Activated CD4-positive, alpha-beta T cell treated with anti-CD3 and anti-CD28 coated beads, Interleukin-2, amount 10 ng/mL, durations not matched to agents 24 days and 14 days (primary cell): ENCODE results near the gene TCF4. TPM values are rescaled to one million over a fixed set of nuclear protein-coding genes. Genes with fewer than 3 reads are reported as not detected.

Source experiments
- DNase-seq: peaks from one replicate; pipeline ENCODE4 v3.0.0; 2022
- H3K27ac Mint-ChIP-seq: one replicate; pipeline ENCODE4 v1.8.0; 2022; ENCODE audit warnings: mild to moderate bottlenecking, mixed read lengths
- H3K27me3 Mint-ChIP-seq: one replicate; pipeline ENCODE4 v1.8.0; 2022; ENCODE audit warnings: mixed read lengths
- H3K36me3 Mint-ChIP-seq: one replicate; pipeline ENCODE4 v1.8.0; 2022; ENCODE audit warnings: low read depth, mild to moderate bottlenecking, mixed read lengths
- H3K4me1 Mint-ChIP-seq: one replicate; pipeline ENCODE4 v1.8.0; 2021; ENCODE audit warnings: mixed read lengths
- H3K4me3 Mint-ChIP-seq: one replicate; pipeline ENCODE4 v1.8.0; 2022; ENCODE audit warnings: mild to moderate bottlenecking, moderate library complexity, mixed read lengths
- H3K9me3 Mint-ChIP-seq: one replicate; pipeline ENCODE4 v1.8.0; 2021; ENCODE audit warnings: mixed read lengths
- intact Hi-C: fragments of 100-400 bp; cut with micrococcal nuclease; formaldehyde crosslinking; loops from one replicate; pipeline ENCODE4 v1.15.1; 2023
- total RNA-seq: library from RNA; stranded (reverse); gene quantifications from 2 replicates; pipeline ENCODE4 v1.2.3, GENCODE V29; 2022

Gene TCF4
- total RNA-seq, 1 donor from 2014 or later: 2.6 TPM

DNA sequence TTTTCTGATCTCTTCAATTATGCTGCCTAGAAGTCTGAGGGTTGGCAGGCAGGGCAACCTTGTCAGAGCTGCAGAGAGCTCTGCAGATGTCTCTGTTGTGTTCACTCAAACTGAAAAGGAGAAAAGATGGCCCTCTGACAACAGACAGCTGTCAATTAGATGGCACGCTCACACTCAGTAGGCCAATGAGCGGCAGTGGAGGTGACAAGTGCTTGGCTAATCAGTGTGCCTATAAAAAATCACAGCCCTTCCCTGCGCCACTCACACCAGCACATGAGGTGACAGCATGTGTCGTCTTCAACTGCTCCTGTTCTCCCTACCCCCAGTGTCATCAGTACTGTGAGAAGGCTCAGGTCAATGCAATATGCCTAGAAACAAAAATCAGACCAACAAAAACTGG is 203.9 kb downstream of the TCF4 start:
- Mint-ChIP-seq H3K36me3 (no peaks in the 10 kb centered on the region), H3K4me3 (no peak overlapping the region), H3K27ac (no peak overlapping the region), H3K9me3 (no peaks in the 10 kb centered on the region), H3K4me1 (no peaks in the 10 kb centered on the region), H3K27me3 (no peaks in the 10 kb centered on the region)
- intact Hi-C loops: no loop called here
- no peak for DNase-seq

DNA sequence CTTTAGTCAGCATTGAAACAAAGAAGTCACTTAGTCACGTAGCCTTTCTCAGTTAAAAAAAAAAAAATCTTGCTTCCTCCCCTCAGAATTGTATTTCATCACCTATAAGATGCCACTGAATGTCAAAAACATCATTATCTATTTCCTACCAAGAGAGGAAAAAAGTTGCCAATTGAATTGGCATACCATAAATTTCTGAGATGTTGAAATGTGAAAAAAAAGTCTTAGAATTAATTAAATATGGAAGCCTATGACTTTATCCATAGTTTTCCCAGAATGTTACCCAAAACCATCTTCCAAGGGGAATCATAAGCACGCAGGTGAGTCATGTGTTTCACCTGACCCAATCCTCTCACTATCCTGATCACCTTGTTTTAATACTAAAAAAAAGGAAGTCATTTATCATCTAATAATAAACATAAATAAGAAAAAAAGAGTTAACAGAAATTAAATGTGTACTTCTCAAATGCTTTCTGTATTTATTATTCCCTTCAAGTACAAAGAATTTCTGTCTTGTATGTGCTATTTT is 205.7 kb downstream of the TCF4 start:
- no peaks in the 10 kb centered on the region for H3K27me3 Mint-ChIP-seq
- intact Hi-C loops: no loop called here

DNA sequence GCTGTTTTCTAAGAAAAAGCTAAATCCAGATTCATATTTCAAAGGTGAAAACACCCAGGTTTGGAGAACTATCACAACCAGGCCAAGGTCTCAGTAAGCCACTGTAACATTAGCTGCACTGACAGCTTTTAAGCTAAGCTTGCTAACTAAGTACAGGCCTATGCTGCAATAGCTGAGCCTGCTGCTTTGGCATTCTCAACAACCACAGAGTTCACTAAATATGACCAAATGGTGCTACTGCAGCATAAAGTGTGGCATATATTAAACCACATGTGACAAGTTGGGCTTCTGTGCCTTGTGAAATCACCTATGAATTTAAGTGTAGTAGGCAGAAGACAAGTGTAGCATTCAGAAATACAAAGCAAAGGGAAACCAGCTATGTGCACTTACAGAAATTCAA is 206.7 kb downstream of the TCF4 start:
- Mint-ChIP-seq H3K27ac (no peak overlapping the region), H3K4me1 (no peaks in the 10 kb centered on the region), H3K4me3 (no peak overlapping the region), H3K27me3 (peaks cover 2% of the 10 kb centered on the region), H3K36me3 (no peaks in the 10 kb centered on the region), H3K9me3 (no peaks in the 10 kb centered on the region)
- intact Hi-C loops: no loop called here
- DNase-seq: no peak

More for the DNA sequence above, 205.7 kb downstream of the TCF4 start:
- no peaks in the 10 kb centered on the region for H3K9me3 Mint-ChIP-seq
- H3K27ac Mint-ChIP-seq: no peak overlapping the region
- no peak overlapping the region for H3K4me3 Mint-ChIP-seq
- H3K4me1 Mint-ChIP-seq: no peaks in the 10 kb centered on the region
- DNase-seq: no peak
- no peaks in the 10 kb centered on the region for H3K36me3 Mint-ChIP-seq

DNA sequence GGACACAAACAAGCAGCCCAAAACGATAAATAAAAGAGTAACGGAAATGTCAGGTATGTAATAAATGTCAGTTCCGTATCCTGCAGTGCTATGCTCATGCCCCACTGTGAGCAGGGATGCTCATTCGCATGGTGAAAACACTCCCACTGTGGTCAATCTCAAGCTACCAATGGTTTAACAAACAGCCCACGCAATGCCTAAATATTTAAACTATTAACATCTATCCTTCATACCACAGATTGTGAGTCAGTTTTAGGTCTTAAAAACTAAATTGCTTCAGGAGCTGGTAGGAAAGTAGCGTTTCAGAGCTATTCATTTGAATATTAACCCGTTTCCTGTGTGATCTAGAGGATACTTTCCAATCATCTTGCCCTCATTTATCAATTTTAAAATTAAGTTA is 207.4 kb downstream of the TCF4 start:
- Mint-ChIP-seq H3K27ac (no peak overlapping the region), H3K4me3 (no peak overlapping the region)
- no peak for DNase-seq

DNA sequence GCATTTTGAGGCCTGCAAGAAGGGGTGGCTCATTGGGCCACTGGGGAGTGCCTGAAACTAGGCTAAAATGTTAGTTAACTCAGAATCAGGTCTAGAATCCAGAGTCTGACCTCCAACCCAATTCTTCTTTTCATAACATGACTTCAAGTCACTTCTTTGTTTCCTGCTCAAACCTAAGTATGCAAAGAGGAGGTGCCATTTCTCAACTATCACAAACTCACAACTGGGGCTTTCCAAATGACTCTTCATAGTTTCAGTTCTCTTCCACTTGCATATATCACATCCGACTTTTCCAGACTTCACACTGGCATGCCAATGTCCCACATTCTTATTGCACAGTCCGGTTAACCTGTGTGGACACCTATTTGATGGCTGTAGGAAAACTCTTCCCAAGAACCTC is 211.6 kb downstream of the TCF4 start:
- Mint-ChIP-seq H3K27me3 (peaks cover 2% of the 10 kb centered on the region), H3K4me3 (no peak overlapping the region), H3K27ac (no peak overlapping the region), H3K36me3 (no peaks in the 10 kb centered on the region), H3K9me3 (no peaks in the 10 kb centered on the region), H3K4me1 (no peaks in the 10 kb centered on the region)
- no peak for DNase-seq
- intact Hi-C loops: no loop called here

More for the DNA sequence above, 207.4 kb downstream of the TCF4 start:
- H3K27me3 Mint-ChIP-seq: peaks cover 2% of the 10 kb centered on the region
- H3K36me3 Mint-ChIP-seq: no peaks in the 10 kb centered on the region
- no peaks in the 10 kb centered on the region for H3K9me3 Mint-ChIP-seq
- H3K4me1 Mint-ChIP-seq: no peaks in the 10 kb centered on the region
- intact Hi-C loops: no loop called here

DNA sequence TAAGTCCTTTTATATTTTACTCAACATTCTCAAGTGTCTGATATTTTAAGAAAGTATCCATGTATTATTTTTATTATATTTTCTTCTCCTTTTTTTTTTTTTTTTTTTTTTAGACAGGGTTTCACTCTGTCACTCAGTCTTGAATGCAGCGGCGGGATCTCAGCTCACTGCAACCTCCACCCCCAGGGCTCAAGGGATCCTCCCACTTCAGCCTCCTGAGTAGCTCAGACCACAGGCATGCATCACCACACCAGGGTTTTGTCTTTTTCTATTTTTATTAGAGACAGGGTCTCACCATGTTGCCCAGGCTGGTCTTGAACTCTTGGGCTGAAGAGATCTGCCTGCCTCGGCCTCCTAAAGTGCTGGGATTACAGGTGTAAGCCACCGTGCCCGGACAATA is 212.1 kb downstream of the TCF4 start:
- Mint-ChIP-seq H3K4me1 (no peaks in the 10 kb centered on the region), H3K36me3 (no peaks in the 10 kb centered on the region), H3K9me3 (no peaks in the 10 kb centered on the region), H3K4me3 (no peak overlapping the region), H3K27ac (no peak overlapping the region), H3K27me3 (peaks cover 2% of the 10 kb centered on the region)
- intact Hi-C loops: no loop called here
- DNase-seq: no peak

DNA sequence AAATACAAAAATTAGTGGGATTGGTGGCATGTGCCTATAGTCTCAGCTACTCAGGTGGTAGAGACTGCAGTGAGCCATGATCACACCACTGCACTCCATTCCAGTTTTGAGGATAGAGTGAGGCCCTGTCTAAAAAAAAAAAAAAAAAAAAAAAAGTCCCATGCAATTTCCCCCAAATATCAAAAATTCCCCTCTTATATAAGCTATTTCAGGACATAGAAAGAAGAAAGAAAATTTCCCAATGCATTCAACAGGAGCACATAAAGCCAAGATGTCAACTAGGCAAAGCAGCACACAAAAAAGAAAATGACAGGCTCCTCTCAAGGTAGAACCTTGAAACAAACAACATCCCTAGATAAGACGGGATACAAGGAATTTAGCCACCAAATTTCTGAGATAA is 213.3 kb downstream of the TCF4 start:
- Mint-ChIP-seq H3K9me3 (no peaks in the 10 kb centered on the region), H3K4me3 (no peak overlapping the region), H3K4me1 (no peaks in the 10 kb centered on the region), H3K36me3 (no peaks in the 10 kb centered on the region), H3K27ac (no peak overlapping the region), H3K27me3 (peaks cover 2% of the 10 kb centered on the region)
- DNase-seq: no peak
- intact Hi-C loops: no loop called here

DNA sequence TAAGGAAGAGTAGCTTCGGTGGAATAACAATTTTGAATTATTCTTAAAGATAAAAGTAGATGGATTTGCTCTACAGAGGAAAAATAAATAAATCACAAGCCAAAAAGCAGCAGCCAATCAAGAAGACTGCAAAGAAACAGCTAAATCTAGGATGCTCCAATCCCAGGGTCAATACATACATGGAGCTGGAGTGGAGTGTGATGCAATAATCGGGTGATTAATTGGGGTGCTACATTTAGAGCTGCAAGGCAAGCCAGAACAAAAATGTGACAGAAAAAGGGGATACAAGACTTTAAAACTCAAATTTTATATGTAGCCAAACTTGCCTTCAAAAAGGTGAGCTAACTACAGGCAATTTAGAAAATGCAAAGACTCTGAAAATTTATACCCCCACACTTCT is 215.8 kb downstream of the TCF4 start:
- Mint-ChIP-seq H3K4me3 (no peak overlapping the region), H3K36me3 (no peaks in the 10 kb centered on the region), H3K9me3 (no peaks in the 10 kb centered on the region), H3K27ac (no peak overlapping the region), H3K4me1 (no peaks in the 10 kb centered on the region), H3K27me3 (peaks cover 2% of the 10 kb centered on the region)
- intact Hi-C loops: no loop called here
- DNase-seq: no peak

DNA sequence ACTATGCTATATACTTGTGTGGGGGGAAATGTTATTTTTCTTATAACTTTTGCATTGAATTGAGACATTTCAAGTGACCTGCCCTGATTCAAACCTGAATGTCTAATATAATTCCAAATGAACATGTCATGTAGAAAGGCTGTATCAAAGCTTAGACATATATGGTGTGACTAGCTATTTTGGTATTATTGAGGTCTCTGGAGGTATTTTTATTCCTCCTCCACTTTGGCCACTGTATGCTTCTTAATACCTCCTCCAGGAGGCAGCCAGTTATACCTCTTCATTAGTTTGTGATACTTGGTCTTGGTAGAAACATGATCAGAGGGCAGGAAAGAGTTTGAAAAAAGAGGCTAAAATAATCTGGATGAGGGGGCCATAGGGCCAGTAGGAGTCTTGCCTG is 217.1 kb downstream of the TCF4 start:
- no peaks in the 10 kb centered on the region for H3K9me3 Mint-ChIP-seq
- intact Hi-C loops: no loop called here
- H3K4me3 Mint-ChIP-seq: no peak overlapping the region

DNA sequence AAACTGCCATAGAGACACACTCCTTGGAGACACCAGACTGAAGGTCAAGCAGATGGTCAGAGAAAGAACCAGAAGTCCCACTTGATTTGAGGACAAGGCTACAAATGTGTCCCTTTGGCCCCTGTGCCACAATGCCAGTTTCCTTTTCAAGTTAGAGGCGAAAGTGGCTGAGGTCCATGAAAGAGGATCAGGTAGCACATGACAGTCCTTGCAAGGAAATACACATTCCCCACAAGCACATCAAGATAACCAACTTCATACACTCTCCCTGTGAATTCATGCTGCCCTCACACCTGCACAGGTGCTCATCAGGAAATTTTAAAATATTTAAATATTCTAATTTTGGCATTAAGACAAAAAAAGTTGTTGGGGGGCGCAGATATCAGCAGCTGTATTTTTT is 218.6 kb downstream of the TCF4 start:
- Mint-ChIP-seq H3K4me1 (no peaks in the 10 kb centered on the region), H3K4me3 (no peak overlapping the region), H3K9me3 (no peaks in the 10 kb centered on the region), H3K27me3 (no peaks in the 10 kb centered on the region), H3K27ac (no peak overlapping the region), H3K36me3 (no peaks in the 10 kb centered on the region)
- intact Hi-C loops: no loop called here
- DNase-seq: no peak

More for the DNA sequence above, 217.1 kb downstream of the TCF4 start:
- Mint-ChIP-seq H3K4me1 (no peaks in the 10 kb centered on the region), H3K27me3 (no peaks in the 10 kb centered on the region), H3K36me3 (no peaks in the 10 kb centered on the region), H3K27ac (no peak overlapping the region)
- DNase-seq: no peak

DNA sequence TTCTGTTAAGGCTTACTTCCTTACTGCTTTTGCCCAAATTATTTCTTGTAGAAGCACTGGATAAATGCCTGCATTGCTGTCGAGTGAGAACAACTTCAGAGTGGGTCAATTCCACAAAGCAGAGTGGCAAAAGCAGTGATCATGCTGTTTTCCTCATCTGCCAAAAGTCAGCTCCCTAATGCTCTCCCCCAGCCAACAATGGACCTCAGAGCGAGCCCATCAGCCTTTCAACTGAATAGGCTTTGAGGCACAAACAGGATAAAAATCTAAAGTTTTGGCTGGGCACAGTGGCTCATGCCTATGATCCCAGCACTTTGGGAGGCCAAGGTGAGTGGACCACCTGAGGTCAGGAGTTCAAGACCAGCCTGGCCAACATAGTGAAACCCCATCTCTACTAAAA is 222.7 kb downstream of the TCF4 start:
- no peaks in the 10 kb centered on the region for H3K9me3 Mint-ChIP-seq
- H3K4me3 Mint-ChIP-seq: no peak overlapping the region
- H3K4me1 Mint-ChIP-seq: no peaks in the 10 kb centered on the region
- intact Hi-C loops: no loop called here
- H3K27ac Mint-ChIP-seq: no peak overlapping the region
- DNase-seq: no peak
- H3K27me3 Mint-ChIP-seq: no peaks in the 10 kb centered on the region
- H3K36me3 Mint-ChIP-seq: no peaks in the 10 kb centered on the region

DNA sequence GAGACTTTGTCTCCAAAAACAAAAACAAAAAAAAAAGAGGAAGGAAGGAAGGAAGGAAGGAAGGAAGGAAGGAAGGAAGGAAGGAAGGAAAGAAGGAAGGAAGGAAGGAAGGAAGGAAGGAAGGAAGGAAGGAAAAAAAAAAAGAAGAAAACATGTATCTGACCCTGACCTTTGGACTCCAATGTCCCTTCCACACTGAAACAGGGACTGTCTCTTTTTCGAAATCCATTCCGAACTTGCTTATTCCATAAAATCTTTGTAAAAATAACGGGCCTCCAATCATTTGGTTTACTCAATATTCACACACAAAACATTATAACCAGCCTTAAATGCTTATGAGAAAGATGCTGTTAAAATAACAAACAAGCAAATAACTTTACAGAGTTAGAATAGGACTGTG is 225.7 kb downstream of the TCF4 start:
- no peak overlapping the region for H3K27ac Mint-ChIP-seq
- H3K27me3 Mint-ChIP-seq: no peaks in the 10 kb centered on the region
- no peaks in the 10 kb centered on the region for H3K9me3 Mint-ChIP-seq
- H3K36me3 Mint-ChIP-seq: no peaks in the 10 kb centered on the region
- DNase-seq: no peak
- H3K4me1 Mint-ChIP-seq: no peaks in the 10 kb centered on the region
- intact Hi-C loops: no loop called here
- H3K4me3 Mint-ChIP-seq: no peak overlapping the region

DNA sequence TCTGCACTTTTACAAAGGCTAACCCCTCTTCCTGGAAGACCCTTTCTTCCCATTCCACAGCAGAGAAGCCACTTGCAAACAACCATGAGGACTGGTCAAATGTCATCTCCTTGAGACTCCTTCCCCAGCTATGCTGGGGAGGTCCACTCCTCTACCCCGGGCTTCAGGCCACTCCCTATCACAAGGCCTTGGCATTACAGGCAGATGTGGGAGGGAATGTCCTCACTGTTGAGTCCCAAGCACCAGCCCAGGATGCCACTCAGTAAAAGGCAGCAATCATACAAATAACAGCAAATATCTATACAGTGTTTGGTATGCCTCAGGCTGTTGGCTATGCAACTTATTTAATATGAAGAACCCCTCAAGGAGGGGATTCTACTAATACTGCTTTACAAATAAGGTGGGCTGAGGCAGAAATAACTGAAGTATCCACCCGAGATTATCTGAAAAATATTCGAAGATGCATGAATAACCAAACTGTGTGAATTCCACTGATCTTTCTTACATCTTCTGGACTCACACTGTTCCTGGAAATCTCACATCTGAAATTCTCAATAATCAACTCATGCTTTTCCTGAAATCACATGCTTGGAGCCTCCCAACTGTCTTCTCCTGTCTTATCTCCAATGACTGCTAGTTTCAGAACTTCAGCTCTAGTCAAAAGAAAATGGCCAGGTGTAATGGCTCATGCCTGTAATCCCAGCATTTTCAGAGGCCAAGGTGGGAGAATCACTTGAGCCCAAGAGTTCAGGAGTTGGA is 226.3 kb downstream of the TCF4 start:
- H3K4me3 Mint-ChIP-seq: no peak overlapping the region
- no peak overlapping the region for H3K27ac Mint-ChIP-seq
- H3K9me3 Mint-ChIP-seq: no peaks in the 10 kb centered on the region
- intact Hi-C loops: no loop called here
- H3K4me1 Mint-ChIP-seq: no peaks in the 10 kb centered on the region
- no peaks in the 10 kb centered on the region for H3K27me3 Mint-ChIP-seq
- H3K36me3 Mint-ChIP-seq: no peaks in the 10 kb centered on the region
- no peak for DNase-seq

DNA sequence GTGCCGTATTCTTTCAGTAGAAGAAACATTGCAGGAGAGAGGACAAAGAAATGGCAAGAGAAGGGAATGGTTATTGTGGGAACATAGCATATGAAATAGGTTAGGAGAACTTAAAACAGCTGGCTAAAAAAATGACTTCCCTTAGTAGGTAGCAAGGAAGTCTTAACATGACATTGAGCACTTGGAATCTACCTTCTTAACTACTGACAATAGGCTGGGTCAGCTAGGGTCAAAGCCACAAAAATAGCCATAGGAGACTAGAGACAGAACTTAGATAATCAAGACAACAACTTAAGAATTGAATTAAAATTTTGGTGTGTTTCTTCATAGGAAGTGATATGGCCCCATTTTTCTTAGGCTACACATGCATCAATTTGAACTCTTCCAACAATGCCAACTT is 227.9 kb downstream of the TCF4 start:
- DNase-seq: no peak
- Mint-ChIP-seq H3K27ac (no peak overlapping the region), H3K4me3 (no peak overlapping the region), H3K36me3 (no peaks in the 10 kb centered on the region), H3K4me1 (no peaks in the 10 kb centered on the region), H3K27me3 (no peaks in the 10 kb centered on the region), H3K9me3 (no peaks in the 10 kb centered on the region)
- intact Hi-C loops: no loop called here

DNA sequence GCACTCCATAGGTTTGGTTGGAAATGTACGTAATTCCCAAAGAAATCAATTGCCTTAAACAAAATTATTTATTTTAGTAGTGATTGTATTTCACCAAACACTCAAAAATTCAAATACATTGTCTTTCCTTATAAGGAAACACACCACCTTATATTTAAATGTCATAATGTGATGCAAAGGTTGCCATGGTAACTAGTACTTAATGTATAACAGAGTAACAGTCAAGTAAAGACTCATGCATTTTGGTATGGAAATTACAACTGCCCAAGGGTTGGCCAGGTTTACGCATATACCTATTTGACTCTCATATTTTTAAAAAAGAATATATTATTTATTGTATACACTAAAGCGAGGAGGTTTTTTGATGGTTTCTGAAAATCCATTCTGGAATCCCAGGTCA is 231.2 kb downstream of the TCF4 start:
- Mint-ChIP-seq H3K27ac (no peak overlapping the region), H3K27me3 (peaks cover 4% of the 10 kb centered on the region), H3K36me3 (no peaks in the 10 kb centered on the region), H3K4me3 (no peak overlapping the region), H3K9me3 (no peaks in the 10 kb centered on the region), H3K4me1 (no peaks in the 10 kb centered on the region)
- intact Hi-C loops: no loop called here
- no peak for DNase-seq
